Measurements from ENCODE around the gene CLCN7.

Gene CLCN7

GRCh38 chr16:1464196-1464893 lies 10.5 kb downstream of the CLCN7 start:
- FAIRE-seq, result no peak
- DNase-seq (ENCODE audit: low spot score), result no peak

- FAIRE-seq (no peak), DNase-seq (ENCODE audit: low spot score) (no peak)
Measured at GRCh38 chr16:1461146-1461545, 13.7 kb downstream of the CLCN7 start.

- no peak for FAIRE-seq
- DNase-seq (ENCODE audit: low spot score), result no peak
Measured at GRCh38 chr16:1460602-1461138, 14.2 kb downstream of the CLCN7 start.

GRCh38 chr16:1459967-1460366 lies 14.9 kb downstream of the CLCN7 start:
- DNase-seq (ENCODE audit: low spot score) (no peak), FAIRE-seq (no peak)

GRCh38 chr16:1458977-1459341 lies 15.9 kb downstream of the CLCN7 start:
- DNase-seq (ENCODE audit: low spot score), result no peak
- no peak for FAIRE-seq

- FAIRE-seq (no peak), DNase-seq (ENCODE audit: low spot score) (no peak)
Measured at GRCh38 chr16:1458336-1458976, 16.4 kb downstream of the CLCN7 start.

DNA sequence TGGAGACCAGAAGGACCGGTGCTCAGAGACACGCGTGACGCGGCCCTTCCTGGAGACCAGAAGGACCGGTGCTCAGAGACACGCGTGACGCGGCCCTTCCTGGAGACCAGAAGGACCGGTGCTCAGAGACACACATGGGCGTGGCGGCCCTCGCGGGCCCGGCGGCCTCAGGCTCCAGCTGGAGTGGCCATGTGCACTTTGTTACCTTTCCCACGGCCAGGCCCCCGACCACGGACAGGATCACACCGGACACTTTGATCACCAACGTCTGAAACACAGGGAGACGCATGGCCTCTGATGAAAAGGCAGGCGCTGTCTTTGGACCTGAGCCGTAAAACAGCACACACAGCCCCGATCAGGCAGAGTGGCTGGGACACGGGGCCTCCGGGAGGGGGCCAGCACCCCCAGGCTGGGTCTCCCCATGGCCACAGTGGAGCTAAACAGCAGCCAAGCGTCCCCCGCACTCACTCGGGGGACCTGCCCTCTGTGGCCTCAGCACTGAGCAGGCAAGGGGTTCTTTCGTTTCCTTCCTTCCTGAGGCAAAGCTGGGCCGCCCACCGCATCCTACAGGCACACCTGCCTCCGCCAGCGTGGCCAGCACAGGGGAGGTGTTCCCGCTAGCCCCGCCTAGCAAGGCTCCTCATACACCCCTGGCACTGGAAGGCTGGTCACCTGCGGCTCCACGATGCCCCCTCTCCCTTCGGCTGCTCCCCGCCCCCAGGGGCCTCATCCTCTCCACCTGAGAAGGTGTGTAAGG lies 17.2 kb downstream of the CLCN7 start:
- DNase-seq (ENCODE audit: low spot score) (no peak), FAIRE-seq (no peak)

GRCh38 chr16:1456951-1457350 lies 17.9 kb downstream of the CLCN7 start:
- FAIRE-seq (no peak), DNase-seq (ENCODE audit: low spot score) (no peak)

- no peak for FAIRE-seq
- no peak for DNase-seq (ENCODE audit: low spot score)
Measured at GRCh38 chr16:1455190-1456171, 19.3 kb downstream of the CLCN7 start.

DNA sequence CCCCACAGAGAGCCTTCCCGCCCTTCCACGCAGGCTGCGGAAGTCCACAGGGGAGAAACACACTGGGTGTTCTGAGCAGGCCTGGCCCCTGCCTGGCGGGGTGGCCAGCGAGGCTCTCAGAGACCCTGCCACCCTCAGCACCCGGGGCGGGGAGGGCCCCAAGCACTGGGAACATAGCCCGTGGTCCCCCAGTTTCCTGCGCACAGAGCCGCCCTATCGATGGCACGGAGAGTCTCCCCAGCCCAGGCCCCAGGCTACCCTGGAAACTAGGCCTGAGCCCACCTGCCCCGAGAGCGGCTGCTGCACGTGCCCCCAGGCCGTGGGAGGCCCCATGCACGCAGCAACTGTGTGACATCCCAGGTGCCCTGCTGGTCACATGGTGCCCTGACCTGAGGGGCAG lies 20.3 kb downstream of the CLCN7 start:
- no peak for FAIRE-seq
- DNase-seq (ENCODE audit: low spot score), result no peak

DNA sequence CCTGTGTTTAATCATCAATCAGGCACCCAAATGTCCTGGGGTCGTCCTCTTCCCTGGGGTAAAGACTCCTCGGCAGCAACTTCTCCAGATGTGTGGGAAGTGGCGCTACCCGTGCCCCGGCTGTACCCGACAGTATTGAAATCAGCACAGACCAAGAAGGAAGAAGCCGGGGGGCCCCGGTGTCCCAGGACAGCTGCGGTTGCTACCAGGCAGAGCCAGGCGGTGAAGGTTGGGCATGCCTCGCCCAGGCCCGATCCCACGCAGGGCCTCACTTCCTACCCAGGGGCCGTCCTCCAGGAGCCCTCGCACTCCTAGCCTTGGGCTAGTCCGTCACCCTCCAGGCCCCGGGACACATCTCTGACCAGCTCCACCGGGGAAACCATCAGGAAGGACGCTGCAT lies 21.5 kb downstream of the CLCN7 start:
- no peak for DNase-seq (ENCODE audit: low spot score)
- FAIRE-seq, result no peak

DNA sequence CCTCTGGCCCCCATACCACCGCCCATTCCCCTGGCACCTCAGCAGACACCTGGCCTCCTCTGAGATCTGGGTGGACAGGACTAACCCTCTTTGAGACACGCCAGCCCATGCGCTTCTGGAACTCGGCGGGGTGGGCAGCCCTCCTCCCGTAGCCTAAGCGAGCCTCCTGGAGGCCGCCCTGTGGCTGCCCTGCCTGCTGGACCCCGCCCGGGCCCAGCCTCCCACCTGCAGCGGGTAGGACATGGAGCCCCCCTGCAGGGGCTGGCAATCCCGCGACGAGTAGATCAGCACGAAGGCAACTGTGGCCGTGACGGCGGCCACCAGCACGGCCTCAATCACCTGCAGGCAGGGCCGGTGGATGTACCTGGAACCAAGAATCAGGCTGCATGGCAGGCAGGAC lies 22.3 kb downstream of the CLCN7 start:
- no peak for FAIRE-seq
- DNase-seq (ENCODE audit: low spot score), result no peak

GRCh38 chr16:1451702-1452392 lies 23.0 kb downstream of the CLCN7 start:
- no peak for DNase-seq (ENCODE audit: low spot score)
- no peak for FAIRE-seq

DNA sequence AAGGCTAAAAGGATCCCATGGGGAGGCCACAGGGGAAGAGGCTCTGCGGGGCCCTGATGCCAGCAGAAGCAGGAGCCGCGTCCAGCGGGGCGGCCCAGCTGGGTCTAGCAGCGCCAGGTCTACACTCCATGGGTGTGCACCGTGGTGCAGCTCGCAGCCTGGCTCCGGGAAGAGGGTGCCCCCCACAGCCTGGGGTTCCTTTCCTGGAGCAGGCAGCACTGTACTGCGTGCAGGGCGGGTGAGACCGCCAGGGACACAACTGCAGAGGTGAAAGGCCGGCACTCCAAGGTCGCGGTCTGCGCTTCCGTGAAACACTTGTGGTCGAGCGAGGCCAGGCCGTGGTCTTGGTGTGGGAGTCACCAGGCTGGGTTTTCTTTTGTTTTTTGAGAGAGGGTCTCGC lies 24.0 kb downstream of the CLCN7 start:
- FAIRE-seq (no peak), DNase-seq (ENCODE audit: low spot score) (no peak)

DNA sequence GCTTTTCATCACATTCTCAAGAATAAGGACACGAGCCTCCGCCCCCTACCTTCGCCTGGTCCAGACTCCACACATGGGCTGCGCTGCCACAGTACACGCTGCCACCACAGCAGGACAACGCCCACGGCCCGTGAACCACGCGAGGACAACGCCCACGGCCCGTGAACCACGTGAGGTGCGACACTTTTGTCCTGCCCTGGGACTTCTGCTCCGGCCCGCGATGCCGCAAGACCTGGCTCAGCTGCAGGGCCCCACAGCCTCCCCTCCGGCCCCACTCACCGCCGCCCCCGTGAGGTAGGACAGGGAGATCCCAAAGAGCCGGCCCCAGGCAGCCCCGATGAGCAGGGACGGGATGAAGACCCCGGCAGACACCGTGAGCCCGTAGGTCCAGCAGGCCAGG lies 24.6 kb downstream of the CLCN7 start:
- DNase-seq (ENCODE audit: low spot score) (no peak), FAIRE-seq (no peak)

- FAIRE-seq, result no peak
- no peak for DNase-seq (ENCODE audit: low spot score)
Measured at GRCh38 chr16:1449201-1449788, 25.5 kb downstream of the CLCN7 start.

GRCh38 chr16:1448536-1449116 lies 26.2 kb downstream of the CLCN7 start:
- FAIRE-seq (no peak), DNase-seq (ENCODE audit: low spot score) (no peak)

DNA sequence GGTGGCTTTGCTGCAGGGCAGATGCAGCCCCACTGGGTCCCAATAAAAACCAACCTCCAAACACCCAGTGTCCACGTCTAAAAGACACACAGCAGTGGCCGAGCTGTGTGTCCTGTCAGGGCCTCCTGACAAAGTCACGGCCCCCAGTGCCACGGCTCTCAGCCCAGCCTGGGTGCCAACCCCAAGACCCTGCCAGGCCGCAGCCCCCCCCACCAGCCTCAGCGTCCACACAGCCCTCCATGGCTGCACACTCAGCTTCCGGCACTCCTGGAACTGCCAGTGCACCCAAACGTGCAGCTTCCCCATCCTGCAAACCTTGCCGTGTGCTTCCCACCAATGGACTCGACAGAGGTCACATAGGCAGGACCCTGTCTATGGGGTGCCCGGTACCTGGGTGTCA lies 26.9 kb downstream of the CLCN7 start:
- no peak for FAIRE-seq
- DNase-seq (ENCODE audit: low spot score), result no peak

DNA sequence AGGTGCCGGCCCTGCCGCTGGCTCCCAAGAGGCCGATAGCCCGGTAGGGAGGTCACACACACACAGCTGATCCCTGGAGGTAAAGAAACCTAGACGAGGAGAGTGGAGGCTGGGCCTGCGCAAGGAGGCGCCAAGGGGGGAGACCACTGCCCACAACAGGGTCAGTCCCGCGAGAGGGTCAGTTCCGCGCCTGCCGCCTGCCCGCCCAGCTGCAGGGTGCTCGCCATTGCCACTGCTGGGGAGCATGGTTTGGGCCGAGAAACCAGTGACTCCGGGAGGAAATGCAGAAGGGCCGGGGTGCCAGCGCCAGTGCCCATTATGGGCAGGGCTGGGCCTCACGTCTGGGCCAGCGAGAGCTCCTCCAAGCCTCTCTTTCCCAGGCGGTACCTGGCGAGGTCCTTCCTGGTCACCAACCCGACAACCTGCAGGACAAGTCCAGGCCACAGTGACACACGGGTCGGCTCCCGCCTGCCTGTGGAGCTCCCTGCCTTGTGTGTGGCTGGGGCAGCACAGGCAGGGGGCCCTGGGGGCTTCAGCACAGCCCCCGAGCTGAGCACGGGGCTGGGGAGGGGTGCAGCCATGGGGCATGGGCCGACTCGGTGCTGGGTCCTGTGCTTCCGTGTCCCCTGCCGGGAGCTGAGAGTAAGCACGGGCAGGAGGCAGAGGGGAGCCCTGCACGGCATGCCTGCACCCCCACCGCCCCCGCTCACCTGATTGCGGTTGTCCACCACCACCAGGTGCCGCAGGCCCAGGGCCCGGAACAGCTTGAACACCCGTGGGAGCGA lies 28.3 kb downstream of the CLCN7 start:
- DNase-seq (ENCODE audit: low spot score) (no peak), FAIRE-seq (no peak)
